H1 (cell line): ENCODE data around the gene FHOD1. TPM values are rescaled to one million over a fixed set of nuclear protein-coding genes. Genes with fewer than 3 reads are reported as not detected.

Experiments
- GTF2F1 ChIP-seq: IDR thresholded peaks from 2 replicates; pipeline ENCODE4 v1.6.1; 2012; ENCODE audit warnings: low read depth, low read length, improper control_type of control experiment, borderline replicate concordance
- polyA plus RNA-seq, 7 experiments: library from polyadenylated mRNA; depleted of rRNA in 3 of 7; stranded (reverse) in 5 of 7; unstranded in 2 of 7; fragments of >200 nt in 5 of 7; fragments of 200-250 nt in 2 of 7; gene quantifications; 1 replicate in 5 of 7; 2 replicates in 1 of 7; 4 replicates in 1 of 7; pipeline versions ENCODE4 v1.2.1 to v1.2.3, GENCODE V29; 2011 to 2013; ENCODE audit warnings: missing spikeins in 2 of 7, mixed read lengths in 2 of 7
- total RNA-seq: library from RNA; stranded (reverse); fragmentation: NEBNext Ultra II Directional; extraction: Animal tissue kit (Norgen Biotek cat#: 25700); gene quantifications from 2 replicates; pipeline ENCODE4 v1.2.1, GENCODE V29; 2021

Gene FHOD1
- total and polyA plus RNA-seq, 2 of the 8 experiments (the other 6 are each of a cell fraction or from before 2014, with no cell fraction given), result 31.3 to 60.7 TPM

GRCh38 chr16:67248401-67249177 is 1.3 kb upstream of the FHOD1 start, which contains the start of gene SLC9A5 (continued):
- TF ChIP-seq GTF2F1, result no peak
